A549 (cell line): ENCODE results near the gene TIMM44. TPM values are rescaled to one million over a fixed set of nuclear protein-coding genes. Genes with fewer than 3 reads are reported as not detected.
A peak's percentile ranks its signal among the peaks of the same experiment; 100 is the strongest.
"Not testable (repeated sequence)": the region's sequence is repeated elsewhere in the genome, so short reads cannot be mapped to it uniquely, and the experiment has no call there.

ENCODE experiments used
- ATAC-seq, 2 experiments: fragments of 200-7000 bp in 1 of 2; fragments of >200 bp in 1 of 2; cut with Nextera tagmentation in 1 of 2; cut with Tn5 transposase in 1 of 2; 3 replicates each; pipeline versions ENCODE4 v1.8.0 to v1.9.1; 2018 to 2020; ENCODE audit warnings: mild to moderate bottlenecking in 1 of 2, moderate library complexity in 1 of 2
- CTCF ChIA-PET: fragments of 300-600 bp; sonication (Branson Sonifier 250); formaldehyde crosslinking; extraction: SDS; loops from one replicate; lab custom pipeline; 2021; ENCODE audit warnings: antibody characterized with exemption, inconsistent platforms; lab: Yijun Ruan, JAX
- POLR2A ChIA-PET: fragments of 350-600 bp; formaldehyde crosslinking; extraction: SDS; loops from one replicate; lab custom pipeline; 2021; ENCODE audit warnings: antibody characterized with exemption, inconsistent platforms; lab: Yijun Ruan, JAX
- DNase-seq, 2 experiments: peaks; one replicate each; pipeline versions ENCODE4 v3.0.0 to v3.0.0-alpha.2; 2011 to 2016; ENCODE audit warnings: low read depth in 1 of 2, low spot score in 1 of 2
- FAIRE-seq: peaks from 2 replicates; lab custom pipeline; 2011; peaks lifted over from hg19 to GRCh38; lab: Jason Lieb, UNC
- H3K27ac ChIP-seq, 2 experiments: fragments of >200 bp; sonication (Bioruptor Twin); formaldehyde crosslinking; 3 replicates each; pipeline ENCODE4 v1.5.1; 2016 to 2017
- H3K4me1 ChIP-seq: fragments of >200 bp; sonication (Bioruptor Twin); formaldehyde crosslinking; 3 replicates; pipeline ENCODE4 v1.6.1; 2016
- H3K4me2 ChIP-seq: fragments of >200 bp; sonication (Bioruptor Twin); formaldehyde crosslinking; 3 replicates; pipeline ENCODE4 v1.6.1; 2016
- H3K4me3 ChIP-seq: fragments of >200 bp; sonication (Bioruptor Twin); formaldehyde crosslinking; 3 replicates; pipeline ENCODE4 v1.5.1; 2016
- H3K9me3 ChIP-seq: fragments of >200 bp; sonication (Bioruptor Twin); formaldehyde crosslinking; 3 replicates; pipeline ENCODE4 v1.6.1; 2016
- ATOH8 ChIP-seq: fragments of 250-450 bp; sonication (Bioruptor Pico); IDR thresholded peaks from 2 replicates; pipeline ENCODE4 v1.5.0; 2020; ENCODE audit warnings: low read depth, mild to moderate bottlenecking, moderate library complexity
- CHD2 ChIP-seq: fragments of 150-350 bp; IDR thresholded peaks from 2 replicates; pipeline ENCODE4 v1.6.1; 2014; ENCODE audit warnings: low read length; ENCODE audit not compliant: partially characterized antibody
- EHF ChIP-seq: fragments of 250-450 bp; sonication (Bioruptor Pico); IDR thresholded peaks from 2 replicates; pipeline ENCODE4 v1.5.0; 2020; ENCODE audit warnings: mild to moderate bottlenecking
- EHMT2 ChIP-seq: fragments of 200-600 bp; sonication (generic); IDR thresholded peaks from 2 replicates; pipeline ENCODE4 v1.6.1; 2016; ENCODE audit warnings: antibody characterized with exemption, low read depth, mild to moderate bottlenecking, moderate library complexity
- ESRRA ChIP-seq: fragments of 150-350 bp; IDR thresholded peaks from 2 replicates; pipeline ENCODE4 v1.6.1; 2014; ENCODE audit warnings: mild to moderate bottlenecking, low read length, borderline replicate concordance
- FOSL2 ChIP-seq, 2 experiments: fragments of 450-650 bp in 1 of 2; fragments of >200 bp in 1 of 2; sonication (Bioruptor Twin) in 1 of 2; formaldehyde crosslinking; IDR thresholded peaks; 2 replicates each; pipeline versions ENCODE4 v1.5.0 to v1.6.1; 2016 to 2020; ENCODE audit warnings: mild to moderate bottlenecking in 1 of 2, moderate library complexity in 1 of 2
- FOXS1 ChIP-seq: fragments of 250-450 bp; sonication (Bioruptor Pico); IDR thresholded peaks from 2 replicates; pipeline ENCODE4 v1.5.0; 2020; ENCODE audit warnings: mild to moderate bottlenecking, moderate library complexity
- HOXA7 ChIP-seq: fragments of 250-450 bp; sonication (Bioruptor Pico); IDR thresholded peaks from 2 replicates; pipeline ENCODE4 v1.5.0; 2020; ENCODE audit warnings: mild to moderate bottlenecking, moderate library complexity
- HOXB13 ChIP-seq: fragments of 250-450 bp; sonication (Bioruptor Pico); IDR thresholded peaks from 2 replicates; pipeline ENCODE4 v1.5.0; 2020; ENCODE audit warnings: low read depth, mild to moderate bottlenecking, moderate library complexity
- KDM5A ChIP-seq: fragments of 200-600 bp; sonication (generic); IDR thresholded peaks from 2 replicates; pipeline ENCODE4 v1.6.1; 2016; ENCODE audit warnings: antibody characterized with exemption, mild to moderate bottlenecking
- MAFK ChIP-seq: fragments of 450-650 bp; IDR thresholded peaks from 2 replicates; pipeline ENCODE4 v1.6.1; 2014; ENCODE audit not compliant: partially characterized antibody
- PBX3 ChIP-seq: IDR thresholded peaks from 2 replicates; pipeline ENCODE4 v1.6.1; 2012
- POLR2A ChIP-seq: IDR thresholded peaks from 2 replicates; pipeline ENCODE4 v1.6.1; 2012; ENCODE audit warnings: mild to moderate bottlenecking, low read length
- RAD21 ChIP-seq, 2 experiments: fragments of >200 bp in 1 of 2; sonication (Bioruptor Twin) in 1 of 2; formaldehyde crosslinking in 1 of 2; IDR thresholded peaks in 1 of 2; conservative IDR thresholded peaks in 1 of 2; 2 replicates in 1 of 2; 3 replicates in 1 of 2; pipeline ENCODE4 v1.6.1; 2012 to 2018; ENCODE audit warnings: inconsistent platforms in 1 of 2
- RFX5 ChIP-seq: fragments of 450-650 bp; IDR thresholded peaks from 2 replicates; pipeline ENCODE4 v1.7.1; 2014; ENCODE audit warnings: antibody characterized with exemption, mild to moderate bottlenecking, moderate library complexity
- RNF2 ChIP-seq: fragments of 200-600 bp; sonication (generic); IDR thresholded peaks from 2 replicates; pipeline ENCODE4 v1.6.1; 2016; ENCODE audit warnings: low read depth, mild to moderate bottlenecking, antibody characterized with exemption, moderate library complexity, borderline replicate concordance
- SMC3 ChIP-seq: fragments of >200 bp; sonication (Bioruptor Twin); formaldehyde crosslinking; IDR thresholded peaks from 3 replicates; pipeline ENCODE4 v1.6.1; 2018; ENCODE audit warnings: inconsistent platforms
- TFCP2L1 ChIP-seq: fragments of 250-450 bp; sonication (Bioruptor Pico); IDR thresholded peaks from 2 replicates; pipeline ENCODE4 v1.5.0; 2021; ENCODE audit warnings: mild to moderate bottlenecking
- ZFP36 ChIP-seq: fragments of 450-650 bp; IDR thresholded peaks from 2 replicates; pipeline ENCODE4 v1.6.1; 2014; ENCODE audit warnings: borderline replicate concordance; ENCODE audit not compliant: partially characterized antibody
- WGBS: methylation state at CpG from one replicate; pipeline ENCODE4 v1.1.6; 2017; ENCODE audit errors: missing lambda C conversion rate; 5-methylcytosine and 5-hydroxymethylcytosine counted together
- polyA plus RNA-seq, 4 experiments: library from polyadenylated mRNA; depleted of rRNA in 3 of 4; stranded (reverse); fragments of >200 nt; fragmentation: RNase III in 1 of 4; extraction: RNeasy Plus Mini Kit Qiagen cat#74134 plus additional on column Dnase treatment in 1 of 4; gene quantifications; 2 replicates in 3 of 4; 3 replicates in 1 of 4; pipeline ENCODE4 v1.2.3, GENCODE V29; 2011 to 2017

TIMM44 gene
- polyA plus RNA-seq, 2 of the 4 experiments (the other 2 are of a cell fraction): 29.7 to 53.2 TPM

GRCh38 chr19:7930765-7931164 is 12.7 kb downstream of the TIMM44 start (continued):
- TF ChIP-seq RNF2: no peak
- no peak for TF ChIP-seq PBX3
- no peak for TF ChIP-seq POLR2A
- no peak for TF ChIP-seq HOXB13 (CRISPR knock-in tag)
- no peak for TF ChIP-seq ESRRA
- TF ChIP-seq TFCP2L1: no peak
- no peak for TF ChIP-seq FOXS1 (CRISPR knock-in tag)

- H3K4me1 ChIP-seq: peaks cover 22% of the 10 kb centered on the region
- H3K27ac ChIP-seq; H3K9me3 ChIP-seq; ATAC-seq; DNase-seq; H3K4me2 ChIP-seq; H3K4me3 ChIP-seq; FAIRE-seq; TF ChIP-seq FOSL2 (IDR thresholded peaks at IDR 0.05): not testable (repeated sequence)
- WGBS: 80% methylated on average over 9 of the region's 11 CpGs
- ChIA-PET POLR2A (interaction anchor here (3.2 kb wide), 1 partner anchor 14 kb away, joined by 20 read pairs; the partner anchor contains the start of gene TIMM44), CTCF (interaction anchor here (1.2 to 5.7 kb wide), 4 partner anchors 9 to 72 kb away, joined by 8 to 56 read pairs (median 10); partner anchors contain the start of gene TIMM44)
- 0 out of 2 replicates have a peak, but pooled peaks have one; percentile 5 for TF ChIP-seq FOSL2 (CRISPR knock-in tag; IDR thresholded peaks at IDR 0.05)
Measured at GRCh38 chr19:7930030-7930429, 13.4 kb downstream of the TIMM44 start.

GRCh38 chr19:7928741-7929701 is 14.4 kb downstream of the TIMM44 start:
- Histone ChIP-seq H3K4me2 (peak overlapping the region; percentile 26), H3K27ac (peak overlapping the region in 1 of 2 experiments; percentile 25; a peak in 2 of 6 replicates), H3K4me3 (no peak overlapping the region), H3K4me1 (peaks cover 22% of the 10 kb centered on the region), H3K9me3 (no peaks in the 10 kb centered on the region)
- TF ChIP-seq RAD21 (conservative IDR thresholded peaks at IDR 0.05 in 1 of 2, IDR thresholded peaks at IDR 0.05 in 1 of 2): peak in 1 of 2 experiments; percentile 23; a peak in 2 of 5 replicates
- no peak for TF ChIP-seq ESRRA
- ATAC-seq (peak; percentile 10 to 59; a peak in 4 of 6 replicates), DNase-seq (peak; percentile 40 to 43), FAIRE-seq (no peak)
- POLR2A ChIA-PET: interaction anchor here (0.6 to 3.2 kb wide), 2 partner anchors 15 to 1348 kb away, joined by 6 to 20 read pairs; partner anchors contain the start of gene TIMM44
- CTCF ChIA-PET: interaction anchor here (1.2 to 5.7 kb wide), 5 partner anchors 8 to 73 kb away, joined by 8 to 56 read pairs (median 9); partner anchors contain the start of gene TIMM44
- 52% methylated on average over 14 of the region's 24 CpGs for WGBS

GRCh38 chr19:7928334-7928706 is 15.1 kb downstream of the TIMM44 start:
- ATAC-seq (no peak), DNase-seq (no peak), FAIRE-seq (no peak)
- H3K4me1 ChIP-seq: peaks cover 22% of the 10 kb centered on the region
- TF ChIP-seq SMC3 (no peak), HOXA7 (no peak), TFCP2L1 (no peak), KDM5A (no peak), ZFP36 (no peak), PBX3 (no peak), MAFK (no peak), ATOH8 (CRISPR knock-in tag) (no peak), RFX5 (no peak), CHD2 (no peak), EHF (CRISPR knock-in tag) (no peak), FOXS1 (CRISPR knock-in tag) (no peak), EHMT2 (no peak)
- no peak overlapping the region for H3K4me3 ChIP-seq
- WGBS: 81% methylated on average over 9 of the region's 9 CpGs
- H3K4me2 ChIP-seq: peak overlapping the region; percentile 26; the same call in 2 of the 3 replicates
- POLR2A ChIA-PET: interaction anchor here (0.5 to 3.2 kb wide), 3 partner anchors 16 to 1347 kb away, joined by 3 to 20 read pairs (median 6); partner anchors contain the start of gene TIMM44
- H3K9me3 ChIP-seq: no peaks in the 10 kb centered on the region
- CTCF ChIA-PET: interaction anchor here (1.2 to 5.7 kb wide), 4 partner anchors 9 to 75 kb away, joined by 3 to 56 read pairs (median 10); partner anchors contain the start of gene TIMM44
- 0 out of 6 replicates have a peak overlapping the region, but pooled peaks of 1 of the 2 experiments have one; percentile 6 for H3K27ac ChIP-seq
